Motor neuron (in vitro differentiated cells): Measurements from ENCODE around the gene NKX3-2. TPM values are rescaled to one million over a fixed set of nuclear protein-coding genes. Genes with fewer than 3 reads are reported as not detected.
"Not testable (repeated sequence)": the region's sequence is repeated elsewhere in the genome, so short reads cannot be mapped to it uniquely, and the experiment has no call there.

Experiments used
- ATAC-seq, 8 experiments: fragments of 200-7000 bp; cut with Tn5 transposase; replicated peaks in 6 of 8; 2 replicates each; pipeline ENCODE4 v1.8.0; 2021; ENCODE audit warnings: mild to moderate bottlenecking in 8 of 8, moderate library complexity in 8 of 8
- H3K27ac ChIP-seq, 2 donors: fragments of 250-450 bp; sonication (Bioruptor Pico); 2 replicates each; pipeline ENCODE4 v1.9.0; 2021; ENCODE audit warnings: antibody characterized with exemption in 2 of 2, mild to moderate bottlenecking in 2 of 2, moderate library complexity in 1 of 2
- H3K4me1 ChIP-seq, 2 donors: fragments of 250-450 bp; sonication (Bioruptor Pico); replicated peaks in 1 of 2; 2 replicates each; pipeline ENCODE4 v1.6.1; 2021; ENCODE audit warnings: antibody characterized with exemption in 2 of 2, mild to moderate bottlenecking in 2 of 2, moderate library complexity in 1 of 2
- H3K4me3 ChIP-seq, 5 donors: fragments of 250-450 bp; sonication (Bioruptor Pico); 2 replicates each; pipeline ENCODE4 v1.9.0; 2021; ENCODE audit warnings: antibody characterized with exemption in 5 of 5, mild to moderate bottlenecking in 5 of 5, moderate library complexity in 4 of 5
- WGBS, 10 experiments: fragments of 450-650 bp; shearing (Covaris generic); methylation state at CpG; one replicate each; pipeline ENCODE4 v1.0.0; 2022; 5-methylcytosine and 5-hydroxymethylcytosine counted together
- in situ Hi-C, 9 experiments: fragments of 400-800 bp; cut with MboI; loops; one replicate each; pipeline ENCODE4 v1.15.0; 2021; ENCODE audit warnings: low sequenced_read_pairs in 9 of 9, low pct_unique_long_range_greater_than_20kb in 2 of 9; ENCODE audit not compliant: unreplicated experiment in 9 of 9
- total RNA-seq, 8 experiments: library from RNA; unstranded; fragments of 300-600 nt; gene quantifications; 2 replicates each; pipeline versions ENCODE4 v1.2.3 to v1.2.4, GENCODE V29; 2022

Gene NKX3-2
- 10 to 100 TPM in 1 of 8 experiments, 1 to 10 TPM in 4, under 1 TPM in 3; 0.43 to 24.3 (median 1.0) TPM for total RNA-seq

DNA sequence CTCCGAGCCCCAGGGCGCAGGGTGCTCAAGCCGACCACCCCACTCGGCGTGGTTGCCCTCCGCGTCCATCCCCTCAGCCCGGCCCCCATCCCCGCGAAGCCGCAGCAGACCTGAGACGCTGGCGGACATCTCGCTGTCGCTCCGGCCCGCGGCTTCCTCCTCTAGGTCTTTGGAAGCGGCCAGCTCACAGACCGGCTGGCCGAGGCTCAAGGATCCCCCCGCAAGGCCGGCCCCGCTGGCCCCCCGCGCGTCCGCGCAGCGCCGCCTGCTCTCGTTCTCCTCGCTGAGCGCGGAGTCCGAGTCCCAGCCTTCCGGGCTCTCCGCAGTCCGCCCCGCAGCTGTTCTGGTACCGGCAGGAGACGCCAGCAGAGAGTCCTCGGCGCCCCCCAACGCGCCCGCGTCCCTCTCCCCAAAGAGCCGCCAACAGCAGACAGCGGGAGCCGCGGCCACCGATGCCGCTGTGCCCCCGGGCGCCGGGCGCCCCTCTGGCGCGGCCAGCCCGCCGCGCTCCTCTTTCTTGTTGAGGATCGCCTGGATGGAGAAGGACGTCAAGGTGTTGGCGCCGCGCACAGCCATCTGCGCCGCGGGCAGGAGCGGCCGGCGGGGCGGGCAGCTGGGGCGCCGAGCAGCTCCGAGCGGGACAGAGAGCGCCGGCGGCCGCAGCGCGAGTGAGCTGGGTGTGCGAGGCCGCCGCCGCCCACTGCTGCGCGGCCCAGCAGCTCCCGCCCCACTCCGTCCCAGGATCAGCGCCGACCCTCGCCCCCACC is at the start of gene NKX3-2:
Gene NKX3-2 (minus strand): TSS at position 670 of the 767 bp plus-strand sequence. CDS start 94 bp downstream, at position 576.
- ATAC-seq = peak; percentile 48 to 72 (median 68)
- Histone ChIP-seq H3K27ac (peak within 1 kb of the TSS; percentile 16 to 23), H3K4me1 (peaks cover 5 to 22% of the 10 kb centered on the region in 2 donors), H3K4me3 (peak within 1 kb of the TSS; percentile 34 to 70 (median 48))
- in situ Hi-C loops = loop anchor here in 8 of 9 experiments (10.0 to 25.0 kb wide), 4 partner anchors 682 to 807 kb away; no protein-coding TSS in a partner anchor
- WGBS, 10 experiments = 2% methylated on average over 13 of the region's 96 CpGs; no CpG with 5 or more reads in 9 of the 10 experiments

DNA sequence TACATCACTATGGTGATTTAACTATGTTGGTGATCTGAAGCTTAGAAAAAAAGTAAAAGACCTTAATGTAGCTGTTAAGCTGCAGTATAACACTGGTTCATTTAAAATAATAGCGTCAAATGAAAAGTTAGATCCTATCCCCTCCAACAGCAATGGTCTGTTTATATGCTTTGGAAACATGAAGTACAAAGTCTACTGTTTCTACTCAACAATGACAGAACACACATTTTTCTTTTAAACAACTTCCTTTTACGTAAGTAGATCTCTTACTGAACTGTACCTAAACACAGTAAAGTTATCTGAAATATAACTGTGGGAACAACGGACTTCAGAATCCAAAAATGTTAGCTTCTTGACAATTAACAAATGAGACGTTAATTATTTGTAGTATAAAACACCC is 47.9 kb upstream of the NKX3-2 start:
- no peak for ATAC-seq
- WGBS, 10 experiments = 48 to 100% (median 91%) methylated on average over 2 to 4 of the region's 4 CpGs
- in situ Hi-C loops = no loop called here
- Histone ChIP-seq H3K27ac (no peak overlapping the region), H3K4me3 (no peak overlapping the region), H3K4me1 (no peaks in the 10 kb centered on the region)

DNA sequence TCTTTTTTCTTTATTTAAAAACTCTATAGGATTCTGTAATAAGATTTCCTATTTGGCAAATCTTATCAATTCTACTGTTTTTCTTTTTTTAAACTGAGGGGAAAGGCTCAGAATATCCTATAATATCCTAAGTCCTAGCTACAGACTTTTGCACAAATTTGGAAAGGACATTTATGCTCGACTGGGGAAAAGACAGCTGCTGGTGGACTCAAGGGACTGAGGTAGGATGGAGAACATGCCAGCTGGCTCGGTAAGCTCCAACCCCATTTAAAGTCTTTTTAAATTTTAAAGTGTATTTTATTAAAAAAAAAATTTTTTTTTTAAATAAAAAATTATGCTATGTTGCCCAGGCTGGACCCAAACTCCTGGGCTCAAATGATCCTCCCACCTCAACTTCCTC is 46.5 kb upstream of the NKX3-2 start:
- ATAC-seq = no peak
- in situ Hi-C loops = no loop called here
- H3K4me1 ChIP-seq = no peaks in the 10 kb centered on the region
- H3K27ac ChIP-seq = no peak overlapping the region
- WGBS, 10 experiments = 86 to 100% (median 96%) methylated on average over 1 to 2 of the region's 2 CpGs; no CpG with 5 or more reads in 1 of the 10 experiments
- H3K4me3 ChIP-seq = no peak overlapping the region

DNA sequence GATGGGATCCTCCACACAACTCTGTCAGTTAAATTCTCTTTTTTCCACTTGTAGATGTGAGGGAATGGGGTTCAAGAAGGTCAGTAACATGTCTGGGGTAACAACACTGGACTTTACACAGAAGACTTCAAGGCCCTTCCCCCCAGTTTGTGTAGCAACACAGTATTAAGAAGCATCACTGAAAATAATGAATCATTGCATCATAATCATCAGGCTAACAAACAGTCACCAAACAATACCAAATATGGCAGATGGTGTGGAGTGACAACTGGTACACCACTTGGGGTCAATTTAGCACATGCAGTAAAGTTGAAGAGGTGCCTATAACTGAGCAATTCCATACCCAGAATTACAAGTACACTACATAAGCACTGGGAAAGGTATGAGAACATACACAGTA is 44.6 kb upstream of the NKX3-2 start:
- Histone ChIP-seq H3K4me3 (no peak overlapping the region), H3K27ac (no peak overlapping the region), H3K4me1 (no peaks in the 10 kb centered on the region)
- no peak for ATAC-seq
- in situ Hi-C loops = no loop called here

- Histone ChIP-seq H3K4me1 (no peaks in the 10 kb centered on the region), H3K4me3 (no peak overlapping the region), H3K27ac (no peak overlapping the region)
- 20 to 100% (median 90%) methylated on average over 1 to 5 of the region's 5 CpGs for WGBS, 10 experiments
- no peak for ATAC-seq
- in situ Hi-C loops = no loop called here
These were observed 40.2 kb upstream of the NKX3-2 start for GRCh38 chr4:13584481-13584880.

GRCh38 chr4:13580036-13580435 is 35.7 kb upstream of the NKX3-2 start:
- WGBS, 10 experiments = 80 to 100% (median 100%) methylated on average over 1 of the region's 2 CpGs; no CpG with 5 or more reads in 1 of the 10 experiments

GRCh38 chr4:13577660-13578059 is 33.4 kb upstream of the NKX3-2 start:
- Histone ChIP-seq H3K4me3 (no peak overlapping the region), H3K27ac (no peak overlapping the region), H3K4me1 (no peaks in the 10 kb centered on the region)
- no peak for ATAC-seq
- in situ Hi-C loops = no loop called here
- WGBS, 10 experiments = 80 to 100% (median 98%) methylated on average over 2 to 3 of the region's 3 CpGs; no CpG with 5 or more reads in 2 of the 10 experiments

More at GRCh38 chr4:13580036-13580435, 35.7 kb upstream of the NKX3-2 start:
- no peak overlapping the region for H3K4me3 ChIP-seq
- ATAC-seq = no peak
- in situ Hi-C loops = no loop called here
- no peak overlapping the region for H3K27ac ChIP-seq
- H3K4me1 ChIP-seq = no peaks in the 10 kb centered on the region

GRCh38 chr4:13570916-13571315 is 26.6 kb upstream of the NKX3-2 start:
- Histone ChIP-seq H3K27ac (no peak overlapping the region), H3K4me1 (no peaks in the 10 kb centered on the region), H3K4me3 (no peak overlapping the region)
- 80 to 100% (median 100%) methylated on average over 1 of the region's 2 CpGs; no CpG with 5 or more reads in 2 of the 10 experiments for WGBS, 10 experiments
- no peak for ATAC-seq
- in situ Hi-C loops = loop anchor here in 1 of 9 experiments (25.0 kb wide), 1 partner anchor 834 kb away; no protein-coding TSS in a partner anchor

DNA sequence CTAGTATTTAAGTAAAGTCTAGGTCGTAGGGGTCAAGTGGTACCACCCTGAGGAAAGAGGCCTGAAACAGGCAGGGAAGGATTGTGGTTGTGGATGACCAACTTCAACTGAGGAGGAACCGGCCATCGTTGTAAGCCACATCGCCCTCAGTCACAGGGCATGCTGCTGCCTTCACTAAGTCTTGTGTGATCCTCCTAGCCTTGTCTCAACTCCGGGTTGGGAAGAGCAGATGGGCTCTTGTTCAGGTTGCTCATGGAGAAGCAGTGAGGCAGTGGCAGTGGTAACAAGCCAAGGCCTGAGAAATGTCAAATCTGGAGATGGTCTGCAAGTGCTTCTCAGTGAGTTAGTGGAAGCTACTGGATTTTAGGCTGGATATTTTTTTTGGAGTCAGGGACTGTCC is 22.8 kb upstream of the NKX3-2 start:
- Histone ChIP-seq H3K4me3 (no peak overlapping the region), H3K4me1 (no peaks in the 10 kb centered on the region), H3K27ac (no peak overlapping the region)
- 80 to 100% (median 93%) methylated on average over 1 to 2 of the region's 5 CpGs; no CpG with 5 or more reads in 3 of the 10 experiments for WGBS, 10 experiments
- in situ Hi-C loops = loop anchor here in 1 of 9 experiments (25.0 kb wide), 1 partner anchor 830 kb away; no protein-coding TSS in a partner anchor
- ATAC-seq = peak in 1 of 8 experiments; percentile 18

GRCh38 chr4:13562876-13563275 is 18.6 kb upstream of the NKX3-2 start:
- no peaks in the 10 kb centered on the region for H3K4me1 ChIP-seq
- no peak overlapping the region for H3K27ac ChIP-seq
- no peak overlapping the region for H3K4me3 ChIP-seq
- ATAC-seq = no peak
- WGBS, 10 experiments = 83 to 100% (median 100%) methylated on average over 1 of the region's 1 CpG; no CpG with 5 or more reads in 4 of the 10 experiments
- in situ Hi-C loops = loop anchor here in 1 of 9 experiments (25.0 kb wide), 1 partner anchor 826 kb away; no protein-coding TSS in a partner anchor

GRCh38 chr4:13561673-13562072 is 17.4 kb upstream of the NKX3-2 start:
- WGBS, 10 experiments = 28 to 93% (median 69%) methylated on average over 1 to 3 of the region's 4 CpGs
- H3K27ac ChIP-seq = no peak overlapping the region
- H3K4me1 ChIP-seq = no peaks in the 10 kb centered on the region
- in situ Hi-C loops = loop anchor here in 1 of 9 experiments (25.0 kb wide), 1 partner anchor 824 kb away; no protein-coding TSS in a partner anchor
- H3K4me3 ChIP-seq = no peak overlapping the region
- ATAC-seq = no peak

DNA sequence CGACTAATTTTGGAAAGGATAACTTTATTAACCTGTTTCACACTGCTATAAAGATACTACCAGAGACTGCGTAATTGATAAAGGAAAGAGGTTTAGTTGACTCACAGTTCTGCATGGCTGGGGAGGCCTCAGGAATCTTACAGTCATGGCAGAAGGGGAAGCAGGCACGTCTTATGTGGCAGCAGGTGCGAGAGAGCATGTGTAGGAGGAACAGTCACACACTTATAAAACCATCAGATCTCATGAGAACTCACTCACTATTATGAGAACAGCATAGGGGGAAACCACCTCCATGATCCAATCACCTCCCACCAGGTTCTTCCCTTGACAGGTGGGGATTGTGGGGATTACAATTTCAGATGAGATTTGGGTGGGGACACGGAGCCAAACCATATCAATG is 15.8 kb upstream of the NKX3-2 start:
- H3K27ac ChIP-seq, H3K4me1 ChIP-seq, ATAC-seq, H3K4me3 ChIP-seq: not testable (repeated sequence)
- WGBS, 10 experiments = 54 to 100% (median 64%) methylated on average over 1 to 4 of the region's 5 CpGs; no CpG with 5 or more reads in 1 of the 10 experiments
- in situ Hi-C loops = loop anchor here in 1 of 9 experiments (25.0 kb wide), 1 partner anchor 823 kb away; no protein-coding TSS in a partner anchor

GRCh38 chr4:13559413-13559812 is 15.1 kb upstream of the NKX3-2 start:
- no peak overlapping the region for H3K27ac ChIP-seq
- H3K4me3 ChIP-seq = no peak overlapping the region
- H3K4me1 ChIP-seq = no peaks in the 10 kb centered on the region
- no peak for ATAC-seq
- WGBS, 10 experiments = 21 to 90% (median 58%) methylated on average over 2 of the region's 2 CpGs; no CpG with 5 or more reads in 2 of the 10 experiments
- in situ Hi-C loops = loop anchor here in 2 of 9 experiments (10.0 to 25.0 kb wide), 2 partner anchors 705 to 822 kb away; no protein-coding TSS in a partner anchor
